CD4-positive, alpha-beta T cell treated with Interleukin-21 for 1 hour (primary cell): Measurements from ENCODE around the gene KAZN.

Experiments used
- DNase-seq: peaks from one replicate; pipeline ENCODE4 v3.0.0-alpha.2; 2020

KAZN gene

DNA sequence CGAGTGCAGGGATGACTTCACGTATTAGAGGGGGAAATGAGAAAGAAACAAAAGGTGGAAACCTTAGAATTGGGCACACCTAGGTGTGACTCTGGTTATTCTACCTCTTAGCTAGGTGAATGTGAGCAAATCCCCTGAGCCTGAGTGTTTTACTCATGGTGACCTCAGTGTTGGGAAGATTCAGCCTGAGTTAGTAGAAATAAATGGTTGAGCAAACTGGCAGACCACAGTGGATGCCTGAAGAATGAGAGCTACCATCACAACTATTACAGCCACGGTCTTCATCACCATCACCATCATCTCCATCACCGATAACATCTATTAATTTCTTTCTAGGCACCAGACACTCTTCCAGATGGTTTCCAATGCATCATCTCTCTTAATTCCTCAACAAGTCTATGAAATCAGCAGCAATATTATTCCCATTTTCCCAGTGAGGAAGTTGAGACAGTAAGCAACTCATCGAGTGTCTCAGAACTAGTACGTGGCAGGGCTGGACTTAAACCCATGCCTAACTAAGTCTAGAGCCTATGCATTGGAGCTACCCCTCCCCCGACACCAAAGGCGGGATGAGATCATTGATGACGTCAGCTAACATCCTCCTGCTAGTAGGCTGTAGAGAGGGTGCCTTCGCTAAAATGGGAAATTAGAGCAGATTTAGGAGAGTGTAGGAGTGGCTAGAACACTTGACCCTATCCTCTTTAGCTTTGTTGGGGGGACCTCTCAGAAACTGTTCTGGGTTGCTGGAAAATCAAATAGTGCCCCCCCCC, 7.9 kb upstream of the KAZN start:
- DNase-seq = no peak

DNA sequence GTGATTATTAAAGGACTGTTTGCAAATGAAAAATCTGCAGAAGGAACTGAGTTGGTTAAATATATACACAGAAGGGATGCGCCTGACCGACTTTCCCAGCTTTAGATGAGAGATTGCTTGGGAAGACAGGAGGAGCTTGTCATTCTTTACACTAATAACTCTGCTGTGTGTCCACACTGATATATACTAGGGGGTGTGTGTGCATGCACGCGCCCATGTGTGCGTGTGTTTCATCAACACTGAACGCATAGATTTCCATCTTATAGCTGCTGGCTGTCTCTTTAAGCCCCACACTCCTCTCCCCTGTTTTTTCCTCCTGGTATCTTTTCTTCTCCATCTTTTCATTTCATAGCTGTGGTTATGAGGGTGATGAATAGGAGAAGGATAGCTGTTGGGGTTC, 6.9 kb upstream of the KAZN start:
- DNase-seq = no peak

DNA sequence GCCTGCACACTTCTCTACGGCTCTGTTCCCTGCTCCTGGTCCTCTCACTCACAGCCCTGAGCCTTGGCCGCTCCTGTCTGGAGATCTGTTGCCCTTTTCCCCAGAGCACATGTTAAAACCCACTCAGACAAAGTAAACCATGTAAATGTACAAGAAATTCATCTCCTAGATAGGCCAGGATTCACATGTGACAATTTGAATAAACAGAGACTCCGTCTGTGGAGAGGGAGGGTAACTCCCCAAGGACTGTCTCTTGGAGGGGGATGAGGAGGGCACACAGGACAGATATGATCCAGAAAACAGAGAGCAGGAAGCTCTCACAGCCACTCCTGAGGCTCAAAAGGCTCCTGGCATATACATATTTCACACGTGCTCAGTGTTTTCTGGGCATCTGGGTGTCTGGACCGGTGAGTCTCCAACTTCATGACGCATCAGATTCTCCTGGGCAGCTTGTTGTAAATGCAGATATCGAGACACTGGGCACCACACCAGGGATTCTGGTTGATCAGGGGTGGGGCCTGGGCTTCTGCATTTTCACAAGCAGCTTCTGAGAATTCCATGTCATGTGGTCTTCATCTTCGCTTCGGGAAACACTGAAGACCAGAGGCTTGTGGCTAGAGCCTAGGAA, 6.4 kb upstream of the KAZN start:
- no peak for DNase-seq

DNA sequence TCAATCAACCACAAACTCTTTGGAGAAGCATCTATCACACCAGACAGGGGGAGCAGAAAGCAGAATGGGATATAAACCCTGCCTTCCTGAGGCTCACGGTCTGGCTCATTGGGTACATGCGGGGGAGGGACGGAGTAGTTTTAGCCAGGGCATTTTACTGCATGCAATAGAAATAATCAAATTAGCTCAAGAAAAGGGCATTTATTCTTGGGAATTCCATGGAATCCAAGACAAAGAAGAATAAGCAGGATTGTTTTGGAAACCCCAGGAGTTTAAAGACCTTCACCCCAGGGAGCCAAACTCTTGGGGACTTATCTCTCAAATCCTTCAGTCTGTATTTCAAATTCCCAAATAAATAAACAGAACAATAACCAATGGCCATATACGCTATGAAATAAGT, 5.2 kb upstream of the KAZN start:
- DNase-seq = no peak

DNA sequence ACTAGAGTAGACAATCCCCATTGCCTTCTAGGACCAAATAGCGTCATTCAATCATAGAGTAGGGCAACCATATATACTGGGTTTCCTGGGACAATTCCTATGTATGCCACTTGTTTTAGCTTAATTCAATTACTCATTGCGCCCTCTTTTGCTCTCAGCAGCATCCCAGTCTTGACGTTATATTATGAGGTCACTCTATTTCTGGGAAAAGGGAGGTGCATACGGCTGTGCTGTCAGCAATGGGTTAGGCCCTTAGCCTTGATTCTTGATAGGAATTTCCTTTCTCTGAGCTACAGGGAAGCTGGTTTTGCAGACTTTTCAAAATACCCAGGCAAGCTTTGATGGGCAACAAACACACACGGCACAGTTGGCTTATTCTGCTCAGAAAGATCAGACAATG, 4.4 kb upstream of the KAZN start:
- no peak for DNase-seq

DNA sequence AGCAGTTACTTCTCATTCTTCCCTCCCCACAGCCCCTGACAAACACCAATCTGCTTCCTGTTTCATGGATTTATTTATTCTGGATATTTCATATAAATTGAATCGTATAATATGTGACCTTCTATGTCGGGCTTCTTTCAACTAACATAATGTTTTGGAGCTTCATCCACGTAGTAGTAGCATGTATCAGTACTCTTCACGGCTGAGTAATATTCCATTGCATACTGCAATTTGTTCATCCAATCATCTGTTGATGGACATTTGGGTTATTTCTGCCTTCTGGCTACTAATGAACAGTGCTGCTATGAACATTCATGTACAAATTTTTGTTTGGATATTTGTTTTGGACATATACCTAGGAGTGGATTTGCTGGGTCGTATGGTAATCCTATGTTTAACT, 1.9 kb upstream of the KAZN start:
- DNase-seq = no peak

DNA sequence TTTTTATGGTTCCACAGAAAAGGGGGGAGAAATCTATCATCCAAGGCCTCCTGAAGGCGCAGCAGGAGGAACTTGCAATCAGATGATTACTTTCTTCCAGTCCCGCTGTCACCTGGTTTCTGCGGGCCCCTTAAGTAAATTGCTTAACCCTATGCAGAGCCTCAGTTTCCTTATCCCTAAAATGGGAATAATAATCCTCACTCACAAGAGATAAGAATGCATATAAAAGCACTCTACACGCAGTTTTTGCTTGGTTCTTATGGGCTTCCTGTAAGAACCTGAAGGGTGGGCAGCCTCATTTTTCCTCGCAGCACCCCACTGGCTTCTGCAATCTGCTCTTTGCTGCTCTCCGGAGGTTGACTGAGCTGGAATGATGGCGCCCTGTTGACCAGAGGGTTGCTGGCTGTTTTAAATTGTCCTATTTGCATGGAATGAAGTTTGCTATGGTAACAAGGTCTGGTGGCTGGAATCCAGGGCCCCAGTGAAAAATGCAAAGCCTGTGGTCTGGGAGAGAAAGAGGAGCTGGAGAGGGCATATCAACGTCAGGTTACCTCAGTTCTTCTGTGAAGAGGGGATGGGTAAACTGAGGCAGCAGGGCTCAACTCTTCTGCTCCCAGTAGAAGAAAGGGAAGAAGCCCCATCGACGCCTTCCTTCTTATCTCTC, 1.0 kb upstream of the KAZN start:
- no peak for DNase-seq

DNA sequence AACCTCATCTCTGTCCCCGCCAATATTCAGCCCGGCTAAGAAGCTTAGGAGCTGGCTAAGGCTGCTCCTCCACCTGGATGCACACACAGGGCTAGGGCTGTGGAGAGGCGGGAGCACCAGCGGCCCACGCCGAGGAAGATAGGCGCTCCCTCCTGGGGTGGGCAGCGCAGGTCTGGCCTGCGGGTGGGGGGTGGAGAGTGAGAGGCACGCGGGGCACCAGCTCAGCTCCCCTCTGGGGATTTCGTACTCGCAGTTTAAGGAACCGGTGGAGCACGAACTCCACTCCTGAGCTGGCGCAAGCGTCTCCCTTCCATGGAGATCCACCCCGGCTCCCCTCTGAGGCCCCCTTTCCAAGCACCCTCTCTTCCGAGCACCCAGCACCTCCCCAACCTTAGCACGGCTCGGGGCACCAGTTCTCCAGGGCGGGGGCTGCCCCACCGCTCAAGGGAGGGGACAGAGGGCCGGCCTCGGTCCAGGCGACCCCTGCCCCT, 433 bp upstream of the KAZN start:
- DNase-seq = no peak

DNA sequence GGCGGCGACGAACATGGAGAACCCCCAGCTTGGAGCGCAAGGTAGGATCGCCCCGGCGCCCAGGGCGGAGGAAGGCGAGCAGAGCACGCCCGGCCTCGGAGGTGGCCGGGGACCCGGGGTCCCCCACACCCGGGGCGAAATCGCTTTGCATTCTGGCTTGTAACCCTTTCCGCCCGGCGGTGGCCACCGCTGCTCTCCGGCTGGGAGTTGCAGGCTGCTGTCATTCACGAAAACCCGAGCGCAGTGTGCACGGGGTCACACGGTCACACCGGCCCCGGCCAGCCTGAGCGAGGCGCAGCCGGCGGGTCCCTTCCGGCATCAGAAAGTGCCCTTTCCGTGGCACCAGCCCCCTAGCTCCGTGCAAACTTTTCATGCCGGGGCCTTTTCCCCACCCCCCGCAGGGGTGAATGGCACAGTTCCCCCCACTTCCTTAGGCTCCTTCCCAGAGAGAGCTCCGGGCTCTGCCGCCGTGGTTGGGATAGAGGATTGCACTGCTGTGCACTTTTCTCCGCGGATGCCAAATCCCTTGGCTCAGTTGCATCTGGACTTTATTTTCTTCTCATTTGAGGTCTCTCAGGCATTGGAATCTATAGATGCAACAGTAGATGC, 802 bp downstream of the KAZN start:
- no peak for DNase-seq

DNA sequence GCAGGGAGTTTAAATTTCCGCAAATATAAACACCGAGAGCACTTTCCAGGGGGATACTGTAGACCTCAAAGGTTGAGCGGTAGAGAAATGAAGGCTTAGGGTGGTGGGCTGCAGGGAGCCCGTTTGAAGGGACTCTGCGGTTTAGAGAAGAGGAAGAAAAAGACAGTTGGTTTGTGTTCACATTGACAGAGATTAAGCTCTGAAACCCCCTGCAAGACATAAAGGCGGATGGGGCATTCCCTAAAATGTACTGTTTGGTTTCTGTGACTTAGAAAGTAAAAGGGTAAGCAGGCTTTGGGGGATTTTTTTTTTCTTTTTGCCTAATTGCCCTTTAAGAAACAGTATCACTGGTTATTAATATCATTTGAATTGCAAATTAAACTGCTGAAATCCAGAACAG, 1.3 kb downstream of the KAZN start:
- DNase-seq = no peak

DNA sequence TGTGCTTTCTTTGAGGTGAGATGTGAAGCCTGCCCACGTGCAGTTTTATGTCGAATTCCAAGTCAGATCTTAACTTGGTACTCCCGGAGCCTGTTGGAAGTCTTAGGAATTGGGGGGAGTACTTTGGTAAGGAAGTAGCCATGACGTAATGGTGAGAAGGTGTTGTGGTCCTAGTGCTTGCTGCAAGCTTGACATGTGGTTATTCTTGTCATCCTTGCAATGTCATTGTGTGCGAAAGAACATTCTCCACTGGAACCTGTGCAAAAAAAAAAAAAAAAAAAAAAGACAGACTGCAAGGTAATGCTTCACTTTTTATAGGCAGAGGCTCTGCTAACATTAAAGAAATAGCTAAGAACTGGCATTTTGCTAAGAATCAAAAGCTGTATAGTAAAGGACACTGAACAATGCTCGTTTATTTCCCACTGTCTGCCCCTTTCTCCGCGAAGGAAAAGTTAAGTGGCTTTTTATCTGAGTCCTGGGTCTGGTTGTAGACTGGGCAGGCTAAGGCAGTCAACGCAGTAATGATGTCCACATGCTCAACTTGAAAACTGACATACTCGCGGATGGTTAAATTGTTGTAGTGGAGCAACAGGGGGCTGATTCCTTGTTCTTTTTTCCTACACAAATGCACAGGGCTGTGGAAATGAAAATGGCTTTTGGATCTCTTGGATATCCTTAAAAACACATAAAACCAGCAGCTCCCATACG, 2.1 kb downstream of the KAZN start:
- DNase-seq = no peak

DNA sequence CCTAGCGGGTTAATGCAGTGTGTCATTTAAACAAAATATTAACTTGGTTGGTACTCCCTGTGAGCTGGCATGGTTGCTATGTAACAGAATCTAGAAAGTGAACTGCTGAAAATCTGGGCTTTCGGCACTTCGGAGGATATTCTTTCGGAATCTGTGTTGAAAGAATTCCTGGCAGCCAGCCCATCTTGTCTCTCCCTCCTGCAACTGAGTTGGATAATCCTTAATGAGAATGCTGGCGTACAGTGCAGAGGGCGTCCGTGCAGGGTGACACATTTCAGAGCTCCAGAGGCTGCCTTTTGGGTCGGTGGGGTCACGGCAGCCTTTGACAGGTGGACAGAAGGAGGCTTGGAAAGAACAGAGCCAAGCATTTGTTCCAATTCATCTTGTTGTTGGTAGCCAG, 3.7 kb downstream of the KAZN start:
- DNase-seq = no peak

DNA sequence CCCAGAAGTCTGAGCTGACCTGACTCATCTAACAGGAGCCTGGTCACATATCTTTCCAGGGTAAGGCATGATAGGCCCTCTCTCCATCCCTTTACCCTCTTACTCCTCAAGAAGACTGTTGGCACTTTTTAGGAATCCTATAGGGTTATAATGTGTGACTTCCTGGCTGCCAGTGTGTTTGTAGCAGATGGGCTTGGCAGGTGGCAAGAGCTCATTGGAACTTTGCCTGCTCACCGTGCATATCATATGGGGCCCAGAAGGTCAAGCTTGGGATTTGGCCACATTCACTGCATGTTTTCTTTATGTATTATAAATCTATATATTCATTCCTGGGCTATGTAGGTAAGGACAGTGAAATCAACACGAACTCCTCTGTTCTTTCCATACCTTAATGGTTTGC, 5.2 kb downstream of the KAZN start:
- DNase-seq = no peak

DNA sequence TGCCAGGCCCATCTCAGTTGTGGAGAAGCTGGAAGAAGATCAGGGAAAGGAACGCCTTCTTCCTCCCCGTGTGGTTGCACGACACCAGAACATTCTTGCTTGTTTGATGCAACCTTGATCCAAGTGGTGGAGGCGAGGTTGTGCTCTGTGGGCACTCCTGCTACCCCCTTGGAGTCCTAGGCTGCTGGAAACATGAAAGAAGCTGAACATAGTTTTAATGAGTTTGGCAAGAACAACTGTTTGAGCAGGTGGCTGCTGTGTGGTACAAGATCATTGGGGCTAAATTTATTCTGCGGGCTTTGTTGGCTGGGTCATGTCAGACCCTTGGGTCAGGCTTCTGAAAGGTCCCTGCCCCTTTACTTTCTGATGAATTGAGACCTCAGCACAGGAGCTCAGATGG, 5.9 kb downstream of the KAZN start:
- DNase-seq = no peak

DNA sequence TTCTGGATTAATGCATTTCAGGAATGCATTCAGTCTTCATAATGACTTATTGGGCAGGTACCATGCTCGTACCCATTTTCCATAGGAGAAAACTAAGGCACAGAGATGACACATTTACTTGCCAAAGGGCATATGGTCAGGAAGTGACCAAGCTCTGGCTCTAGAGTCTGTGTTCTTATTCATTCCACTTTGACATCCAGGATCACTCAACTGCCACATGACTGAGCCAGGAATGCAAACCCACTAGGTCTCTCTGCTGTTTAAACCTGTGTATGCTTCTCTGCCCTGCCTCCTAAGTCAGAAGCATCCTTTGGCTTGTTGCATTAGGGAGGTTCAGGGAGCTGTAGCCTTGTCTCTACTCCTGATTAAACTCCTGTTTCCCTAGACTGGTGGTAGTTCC, 7.5 kb downstream of the KAZN start:
- DNase-seq = no peak

DNA sequence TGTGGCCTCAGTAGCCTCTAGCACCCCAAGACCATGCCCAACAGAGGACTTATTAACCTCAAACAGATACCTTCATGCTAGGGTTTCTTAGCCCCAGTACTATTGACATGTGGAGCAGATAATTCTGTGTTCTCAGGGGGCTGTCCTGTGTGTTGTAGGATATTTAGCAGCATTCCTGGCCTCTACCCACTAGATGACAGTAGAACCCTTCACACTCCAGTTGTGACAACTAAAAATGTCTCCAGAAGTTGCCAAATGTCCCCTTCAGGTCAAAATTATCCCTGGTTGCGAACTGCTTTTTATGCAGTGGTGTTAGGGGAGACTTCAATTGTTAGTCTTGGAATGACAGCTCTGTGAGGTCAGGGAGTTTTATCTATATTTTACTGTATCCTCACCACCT, 8.1 kb downstream of the KAZN start:
- no peak for DNase-seq

DNA sequence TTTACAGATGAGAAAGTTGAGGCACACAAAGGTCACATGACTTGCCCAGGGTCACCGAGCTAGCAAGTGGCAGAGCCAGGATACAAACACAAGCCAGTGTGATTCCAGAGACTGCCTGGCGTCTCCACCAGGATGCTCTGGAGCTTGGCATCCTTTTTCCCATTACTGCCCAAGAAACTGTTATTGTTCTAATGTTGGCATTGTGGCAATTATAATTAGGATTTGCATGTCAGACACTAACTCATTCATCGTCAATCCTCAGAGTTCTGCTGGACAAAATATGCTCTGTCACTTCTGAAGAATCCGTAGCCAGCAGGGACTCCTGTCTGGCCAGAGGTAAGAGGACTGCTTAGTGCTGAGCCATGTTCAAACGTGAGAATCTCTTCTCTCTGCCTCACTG, 8.8 kb downstream of the KAZN start:
- DNase-seq = no peak

DNA sequence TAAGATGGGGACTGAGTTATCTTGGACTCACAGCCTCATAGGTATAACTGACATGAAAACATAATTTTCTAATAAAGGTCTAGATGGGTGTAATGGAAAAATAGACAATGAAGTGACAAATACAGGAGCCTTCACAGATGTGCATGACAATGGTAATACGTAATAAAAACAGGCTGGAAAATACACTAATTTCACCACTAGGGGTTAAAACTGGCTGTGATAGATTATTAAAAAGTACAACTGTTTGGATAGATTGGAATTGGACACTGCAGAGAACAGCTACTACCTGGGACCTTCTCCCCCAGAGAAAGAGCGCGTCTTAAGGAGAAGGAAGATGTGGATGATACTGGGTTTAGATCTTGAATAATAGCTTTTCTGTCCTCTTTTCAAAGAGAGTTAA, 9.8 kb downstream of the KAZN start:
- no peak for DNase-seq

DNA sequence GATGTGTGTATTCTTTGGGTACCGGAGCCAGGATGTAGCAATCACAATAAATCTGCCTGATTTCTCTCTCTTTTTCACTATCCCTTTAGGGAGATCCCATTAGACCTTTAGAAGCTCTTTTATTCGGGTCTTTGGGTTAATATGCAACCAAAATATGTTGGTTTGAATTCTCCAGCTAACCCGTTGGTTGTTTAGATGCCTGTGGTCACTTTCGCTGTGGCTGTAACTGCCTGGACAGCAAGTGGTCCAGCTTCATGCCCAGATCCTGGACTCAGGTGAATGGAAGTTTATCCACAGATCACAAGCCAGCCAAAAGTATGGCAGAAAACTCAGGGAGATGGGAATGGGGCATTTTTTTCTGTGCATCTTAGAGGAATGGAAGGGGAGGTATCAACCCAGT, 12.3 kb downstream of the KAZN start:
- DNase-seq = no peak

DNA sequence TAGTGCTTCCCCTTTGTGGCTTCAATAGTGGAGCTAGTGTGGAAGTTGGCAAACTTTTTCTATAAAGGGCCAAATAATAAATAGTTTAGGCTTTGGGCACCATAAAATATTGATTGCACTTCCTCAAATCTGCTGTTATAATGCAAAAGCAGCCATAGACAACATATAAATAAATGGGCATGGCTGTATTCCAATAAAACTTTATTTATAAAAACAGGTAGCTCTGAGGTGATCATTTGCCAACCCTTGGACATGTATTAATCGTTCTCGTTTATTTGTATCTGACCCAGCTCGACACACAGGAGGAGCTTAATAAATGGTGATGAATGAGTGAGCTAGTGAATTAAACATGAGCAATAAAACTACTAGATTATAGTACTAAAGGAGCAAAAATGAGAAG, 13.3 kb downstream of the KAZN start:
- no peak for DNase-seq

DNA sequence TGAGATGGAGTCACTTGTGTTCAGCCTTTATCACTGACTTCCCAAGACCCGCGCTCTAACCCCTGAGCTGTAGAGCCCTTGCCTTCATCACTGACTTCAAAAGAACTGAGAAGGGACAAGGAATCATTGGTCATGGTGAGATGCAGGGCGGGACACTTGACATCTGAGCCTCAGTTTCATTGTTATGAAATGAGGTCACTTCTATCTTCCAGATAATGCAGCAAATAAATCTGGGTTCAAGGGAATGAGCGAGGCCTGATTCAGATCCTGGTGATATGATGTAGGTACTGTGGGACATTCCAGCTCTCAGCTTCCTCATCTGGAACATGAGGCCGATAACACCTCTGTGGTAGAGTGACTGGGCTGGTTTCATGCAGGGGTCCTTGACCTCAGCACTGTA, 13.8 kb downstream of the KAZN start:
- DNase-seq = no peak

DNA sequence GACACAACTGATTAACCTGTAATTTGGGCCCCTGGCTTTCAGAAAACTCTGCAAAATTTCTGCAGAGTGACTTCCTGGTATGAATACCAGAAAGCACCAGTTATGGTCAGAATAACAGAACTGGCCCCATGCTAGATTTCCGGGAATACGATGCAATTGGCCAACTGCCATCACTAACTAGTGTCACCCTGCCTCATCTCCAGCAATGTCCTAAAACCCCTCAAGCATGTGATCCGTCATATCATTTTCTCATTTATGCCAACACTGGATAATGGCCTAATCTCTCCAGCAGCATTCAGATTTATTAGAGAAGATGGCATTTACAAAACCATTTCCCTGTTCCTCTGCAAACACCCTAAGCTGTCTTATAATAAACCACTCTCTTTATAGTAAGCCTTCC, 15.4 kb downstream of the KAZN start:
- DNase-seq = no peak

DNA sequence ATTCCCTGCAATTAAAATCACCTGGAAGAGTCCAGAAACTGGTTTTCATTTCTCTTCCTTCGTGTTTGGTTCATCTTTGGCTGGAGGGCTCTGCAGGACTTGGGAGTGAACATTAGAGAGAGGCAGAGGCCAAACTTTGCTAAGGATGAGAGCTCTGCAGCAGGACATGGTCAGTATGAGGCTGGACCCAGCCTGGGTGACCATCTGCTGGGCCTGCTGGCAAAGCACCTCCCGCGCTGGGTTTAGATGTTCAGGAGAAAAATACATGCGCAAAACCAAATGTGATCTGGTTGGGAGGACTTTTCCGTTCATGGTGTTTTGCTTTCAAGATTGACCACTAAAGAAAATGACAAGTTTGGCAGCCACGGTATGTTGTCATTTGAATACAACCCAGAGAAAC, 15.9 kb downstream of the KAZN start:
- no peak for DNase-seq
